ENCODE measurements around the gene RTL10. TPM values are rescaled to one million over a fixed set of nuclear protein-coding genes. Genes with fewer than 3 reads are reported as not detected.

RTL10 gene
- total and polyA plus RNA-seq, 10 of the 15 experiments (the other 5 are each of a cell fraction or from before 2014, with no cell fraction given) = 5.3 to 18.1 (median 10.3) TPM

DNA sequence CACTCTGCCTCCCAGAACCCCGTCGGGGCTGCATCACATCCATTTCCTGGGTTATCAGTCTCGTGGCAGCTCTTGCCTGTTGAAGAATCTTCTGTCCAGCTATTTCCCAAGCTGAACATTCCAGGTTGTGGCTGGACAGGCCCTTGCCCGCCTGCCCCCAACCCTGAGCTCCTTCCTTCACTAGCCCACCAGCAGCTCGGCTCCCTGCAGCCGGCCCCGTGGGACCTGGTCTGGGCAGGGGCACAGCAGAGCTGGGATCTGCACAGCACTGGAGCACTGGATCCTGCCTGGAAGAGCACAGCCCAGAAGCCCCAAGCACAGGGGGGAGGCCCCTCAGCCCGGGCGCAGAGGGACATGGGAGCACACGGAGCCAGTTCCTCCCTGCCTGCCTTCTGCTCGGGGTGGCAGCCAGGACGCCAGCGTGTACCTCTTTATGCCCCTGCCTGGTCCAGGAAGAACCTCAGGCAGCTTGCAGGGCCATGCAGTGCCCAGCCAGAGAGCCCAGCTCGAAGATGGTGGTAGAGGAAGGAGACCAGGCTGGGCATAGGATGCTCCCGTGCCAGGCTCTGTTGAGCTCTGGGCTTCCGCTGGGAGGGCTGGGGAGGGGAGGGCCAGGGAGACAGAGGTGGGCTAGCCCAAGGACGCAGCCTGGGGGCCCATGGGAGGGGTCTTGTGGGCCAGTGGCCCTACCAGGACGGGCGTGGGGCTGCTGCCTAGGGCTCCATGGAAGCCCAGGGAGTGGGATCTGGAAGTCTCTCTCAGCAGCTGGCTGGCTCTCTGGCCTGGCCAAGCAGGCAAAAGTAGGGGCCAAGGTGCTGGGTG, 16.6 kb upstream of the RTL10 start:
- H3K4me3 ChIP-seq = no peak overlapping the region
- H3K9ac ChIP-seq (ENCODE audit: control insufficient read depth, insufficient read depth, low read length) = no peak overlapping the region
- no peaks in the 10 kb centered on the region for H3K4me1 ChIP-seq (ENCODE audit: control insufficient read depth, insufficient read depth, low read length)
- no peaks in the 10 kb centered on the region for H3K36me3 ChIP-seq (ENCODE audit: control insufficient read depth in 2 of 2, insufficient read depth in 2 of 2, low read length in 1 of 2)
- in situ Hi-C loops (cut with MboI) = no loop called here
- no peak overlapping the region for H2AFZ ChIP-seq (ENCODE audit: control insufficient read depth, low read depth, low read length)
- RAD21 ChIA-PET (ENCODE audit: unreplicated experiment) = no interaction called here
- intact Hi-C loops (cut with micrococcal nuclease; ENCODE audit: unreplicated experiment) = no loop called here
- H3K79me2 ChIP-seq (ENCODE audit: control insufficient read depth, insufficient read depth, low read length) = no peaks in the 10 kb centered on the region
- DNase-seq (ENCODE audit: low read depth, low spot score) (no peak), ATAC-seq (no peak), FAIRE-seq (no peak)
- WGBS (ENCODE audit: insufficient coverage, insufficient replicate concordance, low lambda C conversion rate, missing lambda C conversion rate) = 49% methylated on average over 19 of the region's 19 CpGs
- BruUV-seq (replicated peaks) = no TSS peak
- POLR2A ChIA-PET = interaction anchor here (1.0 kb wide), 1 partner anchor 23 kb away, joined by 3 read pairs; no protein-coding TSS in a partner anchor
- CTCF ChIA-PET = interaction anchor here (0.8 kb wide), 1 partner anchor 11 kb away, joined by 3 read pairs; no protein-coding TSS in a partner anchor
- H3K27ac ChIP-seq (ENCODE audit: control insufficient read depth, insufficient read depth) = no peak overlapping the region
- H4K20me1 ChIP-seq (ENCODE audit: control insufficient read depth, insufficient read depth) = no peaks in the 10 kb centered on the region
- H3K4me2 ChIP-seq (ENCODE audit: control insufficient read depth, insufficient read depth) = no peak overlapping the region
- SMC1A ChIA-PET (ENCODE audit: uncharacterized antibody, unreplicated experiment) = no interaction called here
- H3K9me3 ChIP-seq (replicated peaks; ENCODE audit: control insufficient read depth, insufficient read depth, low read length) = no peaks in the 10 kb centered on the region
- no peaks in the 10 kb centered on the region for H3K27me3 ChIP-seq (replicated peaks in 1 of 2; ENCODE audit: control insufficient read depth in 2 of 2, insufficient read depth in 2 of 2, low read length in 1 of 2)
- no peak for TF ChIP-seq GATAD2B (conservative IDR thresholded peaks at IDR 0.05; ENCODE audit: low read depth)
- TF ChIP-seq RFX5 (IDR thresholded peaks at IDR 0.05; ENCODE audit: low read depth, low read length) = no peak
- no peak for TF ChIP-seq ZNF274 (IDR thresholded peaks at IDR 0.05; ENCODE audit: insufficient read depth, insufficient read length)
- TF ChIP-seq RAD51 (IDR thresholded peaks at IDR 0.05) = no peak
- TF ChIP-seq SIX5 (IDR thresholded peaks at IDR 0.05; ENCODE audit: low read depth, low read length, severe bottlenecking) = no peak
- TF ChIP-seq ZBED1 (IDR thresholded peaks at IDR 0.05; ENCODE audit: borderline replicate concordance) = no peak
- no peak for TF ChIP-seq RUNX3 (IDR thresholded peaks at IDR 0.05; ENCODE audit: low read length)
- TF ChIP-seq SUZ12 (IDR thresholded peaks at IDR 0.05; ENCODE audit: unreplicated experiment) = no peak
- TF ChIP-seq, protein P1, sequence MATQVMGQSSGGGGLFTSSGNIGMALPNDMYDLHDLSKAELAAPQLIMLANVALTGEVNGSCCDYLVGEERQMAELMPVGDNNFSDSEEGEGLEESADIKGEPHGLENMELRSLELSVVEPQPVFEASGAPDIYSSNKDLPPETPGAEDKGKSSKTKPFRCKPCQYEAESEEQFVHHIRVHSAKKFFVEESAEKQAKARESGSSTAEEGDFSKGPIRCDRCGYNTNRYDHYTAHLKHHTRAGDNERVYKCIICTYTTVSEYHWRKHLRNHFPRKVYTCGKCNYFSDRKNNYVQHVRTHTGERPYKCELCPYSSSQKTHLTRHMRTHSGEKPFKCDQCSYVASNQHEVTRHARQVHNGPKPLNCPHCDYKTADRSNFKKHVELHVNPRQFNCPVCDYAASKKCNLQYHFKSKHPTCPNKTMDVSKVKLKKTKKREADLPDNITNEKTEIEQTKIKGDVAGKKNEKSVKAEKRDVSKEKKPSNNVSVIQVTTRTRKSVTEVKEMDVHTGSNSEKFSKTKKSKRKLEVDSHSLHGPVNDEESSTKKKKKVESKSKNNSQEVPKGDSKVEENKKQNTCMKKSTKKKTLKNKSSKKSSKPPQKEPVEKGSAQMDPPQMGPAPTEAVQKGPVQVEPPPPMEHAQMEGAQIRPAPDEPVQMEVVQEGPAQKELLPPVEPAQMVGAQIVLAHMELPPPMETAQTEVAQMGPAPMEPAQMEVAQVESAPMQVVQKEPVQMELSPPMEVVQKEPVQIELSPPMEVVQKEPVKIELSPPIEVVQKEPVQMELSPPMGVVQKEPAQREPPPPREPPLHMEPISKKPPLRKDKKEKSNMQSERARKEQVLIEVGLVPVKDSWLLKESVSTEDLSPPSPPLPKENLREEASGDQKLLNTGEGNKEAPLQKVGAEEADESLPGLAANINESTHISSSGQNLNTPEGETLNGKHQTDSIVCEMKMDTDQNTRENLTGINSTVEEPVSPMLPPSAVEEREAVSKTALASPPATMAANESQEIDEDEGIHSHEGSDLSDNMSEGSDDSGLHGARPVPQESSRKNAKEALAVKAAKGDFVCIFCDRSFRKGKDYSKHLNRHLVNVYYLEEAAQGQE (IDR thresholded peaks at IDR 0.05; ENCODE audit: low read depth, low read length) = no peak
- TF ChIP-seq SREBF1 (IDR thresholded peaks at IDR 0.05; ENCODE audit: low read length) = no peak
- TF ChIP-seq EED (IDR thresholded peaks at IDR 0.05; ENCODE audit: low read depth) = no peak
- no peak for TF ChIP-seq HCFC1 (IDR thresholded peaks at IDR 0.05; ENCODE audit: low read length)
- TF ChIP-seq RELA (IDR thresholded peaks at IDR 0.05; ENCODE audit: borderline replicate concordance, partially characterized antibody) = no peak
- no peak for TF ChIP-seq CHD1 (IDR thresholded peaks at IDR 0.05; ENCODE audit: low read depth, low read length)
- TF ChIP-seq, protein P2, sequence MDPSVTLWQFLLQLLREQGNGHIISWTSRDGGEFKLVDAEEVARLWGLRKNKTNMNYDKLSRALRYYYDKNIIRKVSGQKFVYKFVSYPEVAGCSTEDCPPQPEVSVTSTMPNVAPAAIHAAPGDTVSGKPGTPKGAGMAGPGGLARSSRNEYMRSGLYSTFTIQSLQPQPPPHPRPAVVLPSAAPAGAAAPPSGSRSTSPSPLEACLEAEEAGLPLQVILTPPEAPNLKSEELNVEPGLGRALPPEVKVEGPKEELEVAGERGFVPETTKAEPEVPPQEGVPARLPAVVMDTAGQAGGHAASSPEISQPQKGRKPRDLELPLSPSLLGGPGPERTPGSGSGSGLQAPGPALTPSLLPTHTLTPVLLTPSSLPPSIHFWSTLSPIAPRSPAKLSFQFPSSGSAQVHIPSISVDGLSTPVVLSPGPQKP (IDR thresholded peaks at IDR 0.05; ENCODE audit: low read depth, low read length) = no peak
- TF ChIP-seq HDAC2 (IDR thresholded peaks at IDR 0.05) = no peak
- TF ChIP-seq, protein P3, sequence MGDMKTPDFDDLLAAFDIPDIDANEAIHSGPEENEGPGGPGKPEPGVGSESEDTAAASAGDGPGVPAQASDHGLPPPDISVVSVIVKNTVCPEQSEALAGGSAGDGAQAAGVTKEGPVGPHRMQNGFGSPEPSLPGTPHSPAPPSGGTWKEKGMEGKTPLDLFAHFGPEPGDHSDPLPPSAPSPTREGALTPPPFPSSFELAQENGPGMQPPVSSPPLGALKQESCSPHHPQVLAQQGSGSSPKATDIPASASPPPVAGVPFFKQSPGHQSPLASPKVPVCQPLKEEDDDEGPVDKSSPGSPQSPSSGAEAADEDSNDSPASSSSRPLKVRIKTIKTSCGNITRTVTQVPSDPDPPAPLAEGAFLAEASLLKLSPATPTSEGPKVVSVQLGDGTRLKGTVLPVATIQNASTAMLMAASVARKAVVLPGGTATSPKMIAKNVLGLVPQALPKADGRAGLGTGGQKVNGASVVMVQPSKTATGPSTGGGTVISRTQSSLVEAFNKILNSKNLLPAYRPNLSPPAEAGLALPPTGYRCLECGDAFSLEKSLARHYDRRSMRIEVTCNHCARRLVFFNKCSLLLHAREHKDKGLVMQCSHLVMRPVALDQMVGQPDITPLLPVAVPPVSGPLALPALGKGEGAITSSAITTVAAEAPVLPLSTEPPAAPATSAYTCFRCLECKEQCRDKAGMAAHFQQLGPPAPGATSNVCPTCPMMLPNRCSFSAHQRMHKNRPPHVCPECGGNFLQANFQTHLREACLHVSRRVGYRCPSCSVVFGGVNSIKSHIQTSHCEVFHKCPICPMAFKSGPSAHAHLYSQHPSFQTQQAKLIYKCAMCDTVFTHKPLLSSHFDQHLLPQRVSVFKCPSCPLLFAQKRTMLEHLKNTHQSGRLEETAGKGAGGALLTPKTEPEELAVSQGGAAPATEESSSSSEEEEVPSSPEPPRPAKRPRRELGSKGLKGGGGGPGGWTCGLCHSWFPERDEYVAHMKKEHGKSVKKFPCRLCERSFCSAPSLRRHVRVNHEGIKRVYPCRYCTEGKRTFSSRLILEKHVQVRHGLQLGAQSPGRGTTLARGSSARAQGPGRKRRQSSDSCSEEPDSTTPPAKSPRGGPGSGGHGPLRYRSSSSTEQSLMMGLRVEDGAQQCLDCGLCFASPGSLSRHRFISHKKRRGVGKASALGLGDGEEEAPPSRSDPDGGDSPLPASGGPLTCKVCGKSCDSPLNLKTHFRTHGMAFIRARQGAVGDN (IDR thresholded peaks at IDR 0.05) = no peak
